Brain microvascular endothelial cell (primary cell): ENCODE data around the gene TNFRSF1B.
A peak's percentile ranks its signal among the peaks of the same experiment; 100 is the strongest.

Experiments used
- DNase-seq: peaks from one replicate; pipeline ENCODE4 v3.0.0-alpha.2; 2020
- H3K27ac ChIP-seq: fragments of 250-450 bp; sonication (Bioruptor Pico); 2 replicates; pipeline ENCODE4 v1.5.1; 2020; ENCODE audit warnings: mild to moderate bottlenecking, moderate library complexity
- H3K27me3 ChIP-seq: fragments of 250-450 bp; sonication (Bioruptor Pico); replicated peaks from 2 replicates; pipeline ENCODE4 v1.5.1; 2020; ENCODE audit warnings: mild to moderate bottlenecking
- H3K36me3 ChIP-seq: fragments of 250-450 bp; sonication (Bioruptor Pico); replicated peaks from 2 replicates; pipeline ENCODE4 v1.5.1; 2020; ENCODE audit warnings: mild to moderate bottlenecking
- H3K4me3 ChIP-seq: 2 replicates; pipeline ENCODE4 v1.5.1; 2011; ENCODE audit warnings: low read depth, mild to moderate bottlenecking, control low read depth, low read length, moderate library complexity
- in situ Hi-C: cut with HindIII; loops from 2 replicates; pipeline ENCODE4 v1.10.0; 2017; ENCODE audit warnings: low sequenced_read_pairs, low pct_ligation_motif_present
- TF ChIP-seq, protein P1 (sequence below): IDR thresholded peaks from 2 replicates; pipeline ENCODE4 v1.5.1; 2011; ENCODE audit warnings: low read depth, mild to moderate bottlenecking, moderate library complexity, low read length, control low read depth, inconsistent platforms; ENCODE audit errors: missing control alignments

The TNFRSF1B gene

DNA sequence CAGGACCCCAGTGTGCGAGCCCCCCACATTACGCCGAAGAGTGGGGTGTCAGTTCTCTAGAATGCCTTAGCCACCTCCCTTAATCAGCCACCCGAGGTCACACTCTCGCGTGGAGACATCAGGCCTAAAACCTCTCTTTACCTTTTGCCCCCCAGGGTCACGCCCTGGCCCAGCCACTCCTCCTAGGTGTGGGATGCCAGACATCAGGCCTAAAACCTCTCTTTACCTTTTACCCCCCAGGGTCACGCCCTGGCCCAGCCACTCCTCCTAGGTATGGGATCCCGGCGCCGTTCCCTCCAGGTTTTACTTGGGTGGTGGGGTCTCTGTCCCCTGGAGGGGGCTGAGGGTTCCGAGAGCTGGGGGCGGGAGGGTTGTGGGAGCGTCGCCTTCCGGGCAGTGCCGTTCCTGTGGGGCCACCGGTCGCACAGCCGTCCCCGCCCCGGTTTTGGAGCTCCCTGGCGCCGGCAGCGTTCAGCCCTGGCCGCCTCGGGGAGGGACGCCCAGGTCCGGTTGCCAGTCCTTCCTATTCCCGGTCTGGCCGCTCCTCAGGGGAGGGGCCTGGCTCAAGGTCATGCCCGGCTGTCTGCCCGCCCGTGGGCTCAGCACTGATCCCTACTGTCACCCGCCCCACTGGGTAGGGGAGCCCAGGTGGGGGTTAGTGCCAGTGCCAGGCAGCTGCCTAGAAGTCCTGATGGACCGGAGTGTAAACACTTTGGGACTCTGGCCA, 63.9 kb downstream of the TNFRSF1B start:
- TF ChIP-seq, protein P1, sequence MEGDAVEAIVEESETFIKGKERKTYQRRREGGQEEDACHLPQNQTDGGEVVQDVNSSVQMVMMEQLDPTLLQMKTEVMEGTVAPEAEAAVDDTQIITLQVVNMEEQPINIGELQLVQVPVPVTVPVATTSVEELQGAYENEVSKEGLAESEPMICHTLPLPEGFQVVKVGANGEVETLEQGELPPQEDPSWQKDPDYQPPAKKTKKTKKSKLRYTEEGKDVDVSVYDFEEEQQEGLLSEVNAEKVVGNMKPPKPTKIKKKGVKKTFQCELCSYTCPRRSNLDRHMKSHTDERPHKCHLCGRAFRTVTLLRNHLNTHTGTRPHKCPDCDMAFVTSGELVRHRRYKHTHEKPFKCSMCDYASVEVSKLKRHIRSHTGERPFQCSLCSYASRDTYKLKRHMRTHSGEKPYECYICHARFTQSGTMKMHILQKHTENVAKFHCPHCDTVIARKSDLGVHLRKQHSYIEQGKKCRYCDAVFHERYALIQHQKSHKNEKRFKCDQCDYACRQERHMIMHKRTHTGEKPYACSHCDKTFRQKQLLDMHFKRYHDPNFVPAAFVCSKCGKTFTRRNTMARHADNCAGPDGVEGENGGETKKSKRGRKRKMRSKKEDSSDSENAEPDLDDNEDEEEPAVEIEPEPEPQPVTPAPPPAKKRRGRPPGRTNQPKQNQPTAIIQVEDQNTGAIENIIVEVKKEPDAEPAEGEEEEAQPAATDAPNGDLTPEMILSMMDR: no peak
- H3K36me3 ChIP-seq: peaks cover 2% of the 10 kb centered on the region
- H3K27me3 ChIP-seq: no peaks in the 10 kb centered on the region
- H3K27ac ChIP-seq: peak overlapping the region; percentile 60
- DNase-seq: no peak
- in situ Hi-C loops: no loop called here
- peak overlapping the region; percentile 88 for H3K4me3 ChIP-seq

DNA sequence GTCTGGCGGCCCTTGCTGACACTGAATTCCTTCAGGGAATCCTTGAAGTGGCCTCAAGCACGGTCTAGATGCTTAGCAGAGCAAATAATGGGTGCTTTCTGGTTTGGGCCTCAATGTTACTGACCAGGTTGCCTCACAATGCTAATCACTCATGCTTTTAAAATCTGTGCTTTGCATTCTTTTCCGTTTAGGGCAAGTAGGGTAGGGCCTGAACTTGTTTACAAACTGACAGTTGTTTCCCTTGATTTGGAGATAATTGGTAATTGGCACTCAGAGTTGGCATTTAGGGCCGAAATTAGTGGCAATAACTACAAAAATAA, 64.4 kb downstream of the TNFRSF1B start:
- in situ Hi-C loops: no loop called here
- Histone ChIP-seq H3K4me3 (peak overlapping the region; percentile 88), H3K36me3 (peaks cover 3% of the 10 kb centered on the region), H3K27me3 (no peaks in the 10 kb centered on the region), H3K27ac (no peak overlapping the region)
- no peak for DNase-seq
- TF ChIP-seq, protein P1: no peak

- H3K4me3 ChIP-seq: no peak overlapping the region
- peaks cover 3% of the 10 kb centered on the region for H3K36me3 ChIP-seq
- TF ChIP-seq, protein P1: no peak
- H3K27ac ChIP-seq: no peak overlapping the region
- H3K27me3 ChIP-seq: no peaks in the 10 kb centered on the region
- DNase-seq: no peak
- in situ Hi-C loops: no loop called here
Observed at GRCh38 chr1:12232221-12232620, 65.4 kb downstream of the TNFRSF1B start.

DNA sequence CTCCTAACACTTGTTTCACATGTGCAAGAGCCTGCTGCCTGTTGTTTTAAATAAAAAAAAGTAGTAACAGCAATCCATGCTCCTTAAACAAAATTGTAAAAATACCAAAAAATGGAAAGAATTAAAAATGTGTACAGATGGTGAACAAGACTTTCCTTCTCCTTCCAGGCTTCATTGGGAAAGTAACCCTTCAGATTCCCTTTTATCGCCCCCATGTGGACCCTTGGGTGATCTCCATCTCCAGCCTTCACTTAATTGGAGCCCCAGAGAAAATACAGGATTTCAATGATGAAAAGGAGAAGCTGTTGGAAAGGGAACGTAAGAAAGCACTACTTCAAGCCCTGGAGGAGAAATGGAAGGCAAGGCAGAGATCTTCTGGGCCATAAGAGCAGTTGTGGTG, 77.3 kb downstream of the TNFRSF1B start:
- TF ChIP-seq, protein P1: peak; percentile 65
- in situ Hi-C loops: no loop called here
- H3K27me3 ChIP-seq: no peaks in the 10 kb centered on the region
- no peak overlapping the region for H3K4me3 ChIP-seq
- no peak overlapping the region for H3K27ac ChIP-seq
- H3K36me3 ChIP-seq: peaks cover 4% of the 10 kb centered on the region
- no peak for DNase-seq

DNA sequence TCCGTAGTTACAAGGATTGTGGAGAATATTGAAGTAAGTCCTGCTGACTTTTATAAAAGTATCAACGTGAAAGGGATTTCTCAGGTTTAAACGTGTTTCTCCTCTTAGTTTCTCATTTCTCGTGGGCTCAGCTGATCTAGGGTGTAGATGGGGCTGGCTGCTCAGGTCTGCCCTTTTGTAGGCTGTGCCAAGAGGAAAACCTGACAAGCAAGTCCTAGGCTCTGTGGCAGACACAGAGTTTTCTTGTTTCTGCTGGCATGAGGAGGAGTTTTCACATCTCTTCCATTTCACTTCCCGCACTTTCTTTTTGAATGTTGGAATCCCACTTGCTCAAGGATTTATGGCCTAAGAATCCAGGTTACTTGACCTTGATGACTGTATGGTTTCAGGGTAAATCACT, 77.8 kb downstream of the TNFRSF1B start:
- Histone ChIP-seq H3K36me3 (peaks cover 9% of the 10 kb centered on the region), H3K27ac (no peak overlapping the region)
- TF ChIP-seq, protein P1: no peak

GRCh38 chr1:12245116-12245515, 78.3 kb downstream of the TNFRSF1B start:
- H3K27me3 ChIP-seq: no peaks in the 10 kb centered on the region
- in situ Hi-C loops: no loop called here
- no peak for DNase-seq
- TF ChIP-seq, protein P1: no peak
- no peak overlapping the region for H3K4me3 ChIP-seq
- no peak overlapping the region for H3K27ac ChIP-seq
- peaks cover 14% of the 10 kb centered on the region for H3K36me3 ChIP-seq

More for the DNA sequence above, 77.8 kb downstream of the TNFRSF1B start:
- no peak for DNase-seq
- Histone ChIP-seq H3K4me3 (no peak overlapping the region), H3K27me3 (no peaks in the 10 kb centered on the region)
- in situ Hi-C loops: no loop called here
